GM18526 (cell line): Measurements from ENCODE around the gene TSPAN11.

Experiments
- POLR2A ChIP-seq: IDR thresholded peaks from 3 replicates; pipeline ENCODE4 v1.6.1; 2011; ENCODE audit not compliant: insufficient read length; ENCODE audit errors: extremely low read depth

TSPAN11 gene, protein sequence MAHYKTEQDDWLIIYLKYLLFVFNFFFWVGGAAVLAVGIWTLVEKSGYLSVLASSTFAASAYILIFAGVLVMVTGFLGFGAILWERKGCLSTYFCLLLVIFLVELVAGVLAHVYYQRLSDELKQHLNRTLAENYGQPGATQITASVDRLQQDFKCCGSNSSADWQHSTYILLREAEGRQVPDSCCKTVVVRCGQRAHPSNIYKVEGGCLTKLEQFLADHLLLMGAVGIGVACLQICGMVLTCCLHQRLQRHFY

DNA sequence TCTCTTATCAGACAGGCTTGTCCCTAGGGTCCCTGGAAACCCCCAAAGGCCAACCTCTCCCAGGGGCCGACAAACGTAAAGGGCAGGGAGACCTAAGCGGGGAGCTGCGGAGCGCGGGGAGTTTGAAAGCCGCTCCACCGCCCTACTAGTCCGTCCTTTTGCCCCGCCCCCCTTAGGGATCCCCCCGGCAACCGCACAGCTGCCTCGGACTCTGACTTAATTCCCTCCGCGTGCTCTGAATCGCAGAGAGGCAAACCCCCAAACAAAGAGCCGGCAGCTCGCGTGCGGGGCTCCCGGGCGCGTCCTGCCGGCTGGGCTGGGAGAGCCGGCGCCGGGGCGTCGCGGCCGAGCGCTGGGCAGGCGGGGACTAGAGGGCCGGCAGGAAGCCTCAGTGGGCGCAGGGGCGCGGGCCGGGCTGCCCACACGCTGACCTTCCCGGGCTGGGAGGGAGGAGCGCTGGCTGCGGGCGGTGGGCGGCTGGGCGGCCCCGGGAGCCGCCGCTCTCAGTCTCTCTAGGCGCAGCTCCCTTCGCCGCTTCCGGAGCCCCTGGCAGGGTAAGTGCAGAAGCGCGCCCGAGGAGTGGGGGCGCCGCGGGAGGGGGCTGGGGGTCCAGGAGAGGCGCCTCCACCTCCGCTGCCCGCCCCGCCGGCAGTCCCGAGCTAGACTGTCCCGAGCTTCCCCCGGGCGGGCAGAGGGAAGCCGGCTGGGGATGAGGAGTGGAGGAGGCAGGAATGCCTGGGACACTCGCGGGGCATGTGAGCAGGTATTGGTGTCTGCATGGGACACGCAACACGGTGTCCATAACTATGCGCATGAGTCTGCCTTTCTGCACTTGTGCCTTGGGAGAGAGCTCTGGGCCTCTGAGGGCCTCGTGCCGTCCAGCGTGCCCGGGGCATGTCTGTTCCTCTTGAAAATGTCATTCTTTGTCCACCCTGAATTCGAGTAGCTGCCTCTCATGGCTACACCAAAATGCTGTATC lies at the start of gene TSPAN11:
Gene TSPAN11, plus strand, starts transcription at position 506 of the 979 bp plus-strand sequence. CDS start 27,244 bp downstream, outside the sequence.
- no peak for TF ChIP-seq POLR2A

DNA sequence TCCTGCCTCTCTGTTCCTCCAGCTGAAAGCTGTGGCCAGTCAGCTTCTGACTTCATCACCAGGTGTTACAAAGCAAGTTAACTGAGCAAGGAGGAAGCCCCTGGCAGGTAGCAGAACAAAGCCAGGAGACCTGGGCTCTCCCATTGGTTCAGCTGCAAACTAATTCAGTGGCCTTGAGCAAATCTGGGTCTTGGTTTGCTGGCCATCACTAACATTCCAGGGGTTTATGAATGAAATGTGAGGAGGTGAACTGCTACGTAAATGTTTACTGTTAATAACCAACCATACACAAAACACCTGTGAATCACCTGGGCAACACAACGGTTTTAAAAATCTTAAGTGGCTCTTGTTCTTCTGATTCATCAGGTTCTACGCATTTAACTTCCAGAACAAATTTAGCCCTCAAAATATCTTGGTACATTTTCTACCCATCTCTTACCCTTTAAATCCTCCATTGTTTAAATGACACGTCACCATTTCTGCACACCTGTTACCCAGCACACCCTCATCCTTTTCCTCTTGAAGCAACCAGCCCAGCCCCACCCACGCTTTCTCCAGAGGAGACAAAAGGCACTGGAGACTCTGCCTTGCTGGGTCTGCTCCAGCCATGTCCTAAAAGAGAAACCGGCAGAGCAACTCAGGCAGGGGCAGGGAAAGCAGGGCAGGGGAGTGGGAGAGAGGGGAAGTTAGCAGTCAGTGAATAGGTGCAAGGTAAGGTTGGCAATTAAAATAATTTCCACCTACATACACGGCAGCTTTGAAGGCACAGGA lies 49.3 kb upstream of the TSPAN11 start:
- no peak for TF ChIP-seq POLR2A

DNA sequence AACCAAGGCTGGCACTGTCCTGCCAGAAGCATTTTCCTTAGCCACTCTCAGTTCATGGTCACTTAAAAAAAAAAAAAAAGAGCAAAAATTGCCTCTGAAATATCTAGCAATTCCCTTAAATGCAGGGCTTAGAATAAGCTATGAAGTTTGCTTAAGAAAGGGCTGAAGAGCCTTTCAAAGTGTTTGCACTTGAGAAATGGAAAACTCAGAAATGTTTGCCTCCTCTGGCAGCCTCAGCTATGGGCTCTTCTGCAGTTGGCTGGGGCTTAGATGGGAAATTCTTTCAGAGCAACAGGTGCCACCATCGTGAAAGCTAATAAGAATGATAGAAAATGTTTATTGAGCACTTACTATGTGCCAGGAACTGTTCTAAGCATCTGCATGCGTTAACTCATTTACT lies 48.5 kb upstream of the TSPAN11 start:
- no peak for TF ChIP-seq POLR2A

- no peak for TF ChIP-seq POLR2A
Measured at GRCh38 chr12:30880061-30880460, 46.5 kb upstream of the TSPAN11 start.

- TF ChIP-seq POLR2A = no peak
Measured at GRCh38 chr12:30880813-30881212, 45.7 kb upstream of the TSPAN11 start.

GRCh38 chr12:30882706-30883105 lies 43.8 kb upstream of the TSPAN11 start:
- TF ChIP-seq POLR2A = no peak

DNA sequence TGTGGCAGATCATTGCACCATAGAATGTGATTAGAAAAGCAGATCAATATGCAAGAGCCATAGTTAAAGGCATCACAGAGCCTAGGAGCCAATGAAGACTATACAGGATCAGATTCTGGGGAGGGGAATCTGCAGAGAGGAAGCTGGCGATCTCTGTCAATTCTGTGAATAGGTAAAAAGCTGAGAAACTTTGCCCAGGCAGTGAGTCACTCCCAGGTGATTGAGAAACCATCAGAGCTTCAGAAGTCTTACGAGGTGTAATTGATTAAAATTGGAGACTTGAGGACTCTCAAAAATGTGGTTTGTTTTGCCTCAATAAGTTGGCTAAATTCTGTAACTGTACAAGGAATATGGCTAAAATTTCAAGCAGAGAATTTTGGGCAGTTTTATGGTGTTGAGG lies 41.7 kb upstream of the TSPAN11 start:
- no peak for TF ChIP-seq POLR2A

DNA sequence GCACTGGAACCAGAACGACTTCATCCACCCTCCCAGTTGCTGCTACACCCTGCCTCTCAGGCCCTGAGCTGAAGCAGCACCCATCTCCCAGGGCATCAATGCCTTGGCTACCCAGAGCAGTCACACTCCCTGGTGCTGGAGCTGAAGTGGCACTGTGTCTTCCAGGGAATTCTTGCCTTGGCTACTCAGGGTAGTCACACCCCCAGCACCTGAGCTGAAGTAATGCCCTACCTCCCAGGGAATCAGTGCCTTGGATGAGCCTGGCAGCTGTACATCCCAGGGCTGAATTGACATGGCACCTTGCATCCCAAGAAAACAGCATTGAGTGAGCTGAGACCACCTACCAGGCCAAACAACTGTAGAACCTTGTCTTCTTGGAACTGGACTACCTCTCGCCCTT lies 41.2 kb upstream of the TSPAN11 start:
- no peak for TF ChIP-seq POLR2A

GRCh38 chr12:30887226-30887625 lies 39.3 kb upstream of the TSPAN11 start:
- TF ChIP-seq POLR2A = no peak

DNA sequence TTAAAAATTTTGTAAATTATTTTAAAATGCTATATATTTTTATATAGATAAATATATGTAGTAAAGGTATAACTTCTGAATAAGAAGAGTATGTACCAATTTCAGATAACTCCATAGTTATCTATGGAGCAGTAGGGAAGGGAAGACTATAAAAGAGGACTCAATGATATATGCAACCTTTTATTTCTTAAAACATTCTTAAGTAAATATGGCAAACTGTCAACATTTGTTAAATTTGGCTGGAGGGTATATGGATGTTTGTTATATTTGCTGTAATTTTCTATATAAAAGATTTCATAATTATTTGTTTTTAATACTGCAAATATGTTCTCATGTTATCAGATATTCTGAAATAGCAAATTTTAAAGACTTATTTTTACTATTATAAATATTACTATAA lies 38.3 kb upstream of the TSPAN11 start:
- no peak for TF ChIP-seq POLR2A

DNA sequence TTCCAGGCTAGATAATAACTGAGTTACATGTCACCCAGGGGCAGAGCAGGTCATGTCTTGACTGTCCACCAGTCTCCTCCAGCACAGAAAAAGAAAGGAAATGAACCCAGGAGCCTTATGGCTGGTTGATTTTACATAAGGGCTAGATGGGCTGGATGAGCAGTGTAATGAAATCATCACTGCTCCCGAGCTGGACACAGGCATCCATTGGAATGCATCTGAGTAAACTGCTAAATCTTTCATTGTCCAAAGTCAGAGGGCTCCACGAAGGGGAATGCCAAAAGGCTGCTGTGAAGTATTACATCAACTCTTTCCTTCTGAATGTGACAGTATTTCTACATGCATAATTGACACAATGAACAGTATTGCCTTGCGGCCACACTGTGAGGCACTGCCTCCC lies 30.1 kb upstream of the TSPAN11 start:
- TF ChIP-seq POLR2A = no peak

GRCh38 chr12:30898846-30899245 lies 27.7 kb upstream of the TSPAN11 start:
- no peak for TF ChIP-seq POLR2A

- TF ChIP-seq POLR2A = no peak
Measured at GRCh38 chr12:30900351-30900750, 26.2 kb upstream of the TSPAN11 start.

DNA sequence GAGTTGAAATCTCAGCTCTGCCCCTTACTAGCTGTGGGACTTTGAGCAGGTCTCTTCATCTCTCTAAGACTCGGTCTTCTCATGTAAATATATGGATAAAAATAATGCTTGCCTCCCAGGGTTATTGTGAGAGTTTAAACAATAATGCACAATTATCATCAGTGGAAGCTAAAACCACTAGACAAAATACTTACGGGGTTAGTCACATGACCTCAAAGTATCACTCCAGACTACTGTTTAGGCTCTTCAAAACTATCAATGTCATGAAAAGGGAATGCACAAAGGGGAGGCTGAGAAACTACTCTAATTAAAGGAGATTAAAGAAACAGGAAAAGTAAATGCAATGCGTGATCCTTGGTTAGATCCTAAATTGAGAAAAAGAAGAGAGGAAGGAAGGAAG lies 24.5 kb upstream of the TSPAN11 start:
- TF ChIP-seq POLR2A = no peak

- TF ChIP-seq POLR2A = no peak
Measured at GRCh38 chr12:30902596-30902995, 24.0 kb upstream of the TSPAN11 start.

GRCh38 chr12:30905463-30906009 lies 21.0 kb upstream of the TSPAN11 start:
- no peak for TF ChIP-seq POLR2A
